Measurements from ENCODE around the gene TLR1.
A peak's percentile ranks its signal among the peaks of the same experiment; 100 is the strongest.

The TLR1 gene, protein sequence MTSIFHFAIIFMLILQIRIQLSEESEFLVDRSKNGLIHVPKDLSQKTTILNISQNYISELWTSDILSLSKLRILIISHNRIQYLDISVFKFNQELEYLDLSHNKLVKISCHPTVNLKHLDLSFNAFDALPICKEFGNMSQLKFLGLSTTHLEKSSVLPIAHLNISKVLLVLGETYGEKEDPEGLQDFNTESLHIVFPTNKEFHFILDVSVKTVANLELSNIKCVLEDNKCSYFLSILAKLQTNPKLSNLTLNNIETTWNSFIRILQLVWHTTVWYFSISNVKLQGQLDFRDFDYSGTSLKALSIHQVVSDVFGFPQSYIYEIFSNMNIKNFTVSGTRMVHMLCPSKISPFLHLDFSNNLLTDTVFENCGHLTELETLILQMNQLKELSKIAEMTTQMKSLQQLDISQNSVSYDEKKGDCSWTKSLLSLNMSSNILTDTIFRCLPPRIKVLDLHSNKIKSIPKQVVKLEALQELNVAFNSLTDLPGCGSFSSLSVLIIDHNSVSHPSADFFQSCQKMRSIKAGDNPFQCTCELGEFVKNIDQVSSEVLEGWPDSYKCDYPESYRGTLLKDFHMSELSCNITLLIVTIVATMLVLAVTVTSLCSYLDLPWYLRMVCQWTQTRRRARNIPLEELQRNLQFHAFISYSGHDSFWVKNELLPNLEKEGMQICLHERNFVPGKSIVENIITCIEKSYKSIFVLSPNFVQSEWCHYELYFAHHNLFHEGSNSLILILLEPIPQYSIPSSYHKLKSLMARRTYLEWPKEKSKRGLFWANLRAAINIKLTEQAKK

DNA sequence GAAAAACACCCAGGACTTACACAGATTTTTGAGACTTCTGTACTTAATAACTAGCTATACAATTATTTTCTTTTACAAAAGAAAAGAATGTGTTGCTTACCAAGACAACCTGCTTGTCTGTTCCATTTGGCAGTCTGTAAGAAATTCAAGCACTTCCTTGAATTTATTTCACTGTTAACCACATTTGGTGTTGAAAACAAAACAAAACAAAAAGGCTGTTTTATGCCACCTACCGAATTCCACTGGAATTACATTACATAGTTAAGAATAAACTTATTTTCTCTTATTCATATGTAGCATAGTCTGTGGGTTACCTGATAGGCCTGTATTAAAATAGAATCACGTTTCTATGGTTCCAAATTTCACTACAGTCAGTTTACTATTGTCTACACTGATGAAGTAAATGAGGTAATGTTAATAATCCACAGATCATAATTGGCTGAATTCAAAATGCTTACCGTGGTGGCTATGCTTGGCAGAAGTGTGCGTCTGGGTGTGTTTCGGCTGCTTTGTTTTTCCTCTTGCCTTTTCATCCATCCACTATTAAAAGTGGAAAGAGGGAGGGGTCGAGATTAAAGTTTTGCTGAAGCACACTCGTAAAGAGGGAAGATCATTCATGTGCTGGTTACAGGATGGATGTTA, at the start of gene TLR1:
Gene TLR1 (minus strand): TSS at position 138 of the 642 bp plus-strand sequence. CDS start 5,960 bp downstream, outside the sequence.
- Mint-ChIP-seq H3K9me3 (peaks cover 13% of the 10 kb centered on the region), H3K4me3 (peak within 1 kb of the TSS; percentile 87), H3K27me3 (no peaks in the 10 kb centered on the region), H3K4me1 (peaks cover 37% of the 10 kb centered on the region), H3K36me3 (ENCODE audit: insufficient read depth) (peaks cover 14% of the 10 kb centered on the region), H3K27ac (ENCODE audit: low read depth) (peak within 1 kb of the TSS; percentile 85)
- ATAC-seq (replicated peaks; ENCODE audit: extremely low read depth, poor library complexity, severe bottlenecking) (peak; percentile 69), DNase-seq (ENCODE audit: low spot score in 2 of 2) (no peak)

DNA sequence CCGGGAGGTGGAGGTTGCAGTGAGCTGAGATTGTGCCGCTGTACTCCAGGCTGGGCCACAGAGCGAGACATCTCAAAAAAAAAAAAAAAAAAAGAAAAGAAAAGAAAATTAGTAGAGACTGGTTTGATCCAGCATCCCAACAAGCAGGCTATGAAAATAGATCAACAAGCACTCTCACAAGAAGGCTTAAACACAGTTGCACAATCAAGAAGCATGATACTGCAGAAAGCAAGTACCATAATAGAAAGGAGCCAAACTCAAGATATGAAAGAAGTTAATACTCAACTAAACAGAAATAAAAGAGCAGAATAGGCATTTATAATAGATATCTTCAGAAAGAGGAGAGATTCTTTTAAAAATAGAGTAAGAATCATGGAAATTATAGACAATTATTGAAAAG, 41.4 kb upstream of the TLR1 start:
- no peak for ATAC-seq (replicated peaks; ENCODE audit: extremely low read depth, poor library complexity, severe bottlenecking)
- no peak overlapping the region for H3K4me3 Mint-ChIP-seq
- H3K9me3 Mint-ChIP-seq, result peaks cover 6% of the 10 kb centered on the region
- no peak overlapping the region for H3K27ac Mint-ChIP-seq (ENCODE audit: low read depth)
- peaks cover 19% of the 10 kb centered on the region for H3K27me3 Mint-ChIP-seq
- no peaks in the 10 kb centered on the region for H3K4me1 Mint-ChIP-seq
- H3K36me3 Mint-ChIP-seq (ENCODE audit: insufficient read depth), result no peaks in the 10 kb centered on the region
- no peak for DNase-seq (ENCODE audit: low spot score in 2 of 2)

DNA sequence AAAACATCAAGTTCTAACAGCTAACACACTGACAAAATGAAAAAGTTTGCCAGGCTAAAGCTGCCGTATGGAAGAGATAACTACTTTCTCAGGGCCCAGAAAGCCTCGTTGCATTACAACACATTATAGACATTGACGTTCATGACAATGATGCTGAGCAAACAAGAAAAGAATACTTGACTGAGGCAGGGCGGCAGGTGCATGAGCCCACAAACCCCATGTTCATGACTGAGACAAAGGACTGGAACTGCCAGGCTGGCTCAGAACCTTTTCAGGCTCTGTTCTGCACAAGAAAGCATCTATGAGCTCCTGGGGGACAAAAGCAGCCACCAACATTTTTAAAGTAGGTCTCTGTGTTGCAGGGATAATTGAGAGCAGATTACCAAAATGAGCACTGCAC, 38.4 kb upstream of the TLR1 start:
- H3K4me1 Mint-ChIP-seq, result peaks cover 9% of the 10 kb centered on the region
- ATAC-seq (replicated peaks; ENCODE audit: extremely low read depth, poor library complexity, severe bottlenecking) (no peak), DNase-seq (ENCODE audit: low spot score in 2 of 2) (no peak)
- peaks cover 7% of the 10 kb centered on the region for H3K27me3 Mint-ChIP-seq
- H3K4me3 Mint-ChIP-seq, result no peak overlapping the region
- H3K27ac Mint-ChIP-seq (ENCODE audit: low read depth), result no peak overlapping the region
- no peaks in the 10 kb centered on the region for H3K9me3 Mint-ChIP-seq
- H3K36me3 Mint-ChIP-seq (ENCODE audit: insufficient read depth), result no peaks in the 10 kb centered on the region

DNA sequence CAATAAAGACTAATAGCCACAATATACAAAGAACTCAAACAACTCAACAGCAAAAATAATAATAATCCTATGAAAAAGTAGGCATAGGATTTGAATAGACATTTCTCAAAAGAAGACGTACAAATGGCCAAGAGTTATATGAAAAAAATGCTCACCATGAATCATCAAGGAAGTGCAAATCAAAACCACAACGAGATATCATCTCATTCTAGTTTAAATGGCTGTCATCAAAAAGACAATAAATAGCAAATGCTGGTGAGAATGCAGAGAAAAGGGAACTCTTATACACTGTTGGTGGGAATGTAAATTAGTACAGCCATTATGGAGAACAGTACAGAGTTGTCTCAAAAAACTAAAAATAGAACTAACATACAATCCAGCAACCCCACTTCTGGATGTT, 33.3 kb upstream of the TLR1 start:
- Mint-ChIP-seq H3K9me3 (peaks cover 7% of the 10 kb centered on the region), H3K36me3 (ENCODE audit: insufficient read depth) (no peaks in the 10 kb centered on the region), H3K27ac (ENCODE audit: low read depth) (peak overlapping the region; percentile 41), H3K4me1 (peaks cover 20% of the 10 kb centered on the region), H3K4me3 (peak overlapping the region; percentile 43), H3K27me3 (peaks cover 2% of the 10 kb centered on the region)
- DNase-seq (ENCODE audit: low spot score in 2 of 2) (no peak), ATAC-seq (replicated peaks; ENCODE audit: extremely low read depth, poor library complexity, severe bottlenecking) (no peak)

DNA sequence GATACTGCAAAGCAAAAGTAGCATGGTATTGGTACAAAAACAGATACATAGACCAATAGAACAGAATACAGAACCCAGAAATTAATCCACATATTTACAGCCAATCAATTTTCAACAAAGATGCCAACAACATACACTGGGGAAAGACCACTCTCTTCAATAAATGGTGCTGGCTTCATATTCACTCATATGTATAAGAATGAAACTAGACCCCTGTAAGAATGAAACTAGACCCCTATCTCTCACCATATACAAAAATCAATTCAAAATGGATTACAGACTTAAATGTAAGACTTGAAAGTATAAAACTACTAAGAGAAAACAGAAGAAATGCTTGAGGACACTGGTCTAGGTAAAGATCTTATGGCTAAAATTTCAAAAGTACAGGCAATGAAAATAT, 32.7 kb upstream of the TLR1 start:
- no peak for DNase-seq (ENCODE audit: low spot score in 2 of 2)
- no peak for ATAC-seq (replicated peaks; ENCODE audit: extremely low read depth, poor library complexity, severe bottlenecking)
- no peaks in the 10 kb centered on the region for H3K36me3 Mint-ChIP-seq (ENCODE audit: insufficient read depth)
- peak overlapping the region; percentile 41 for H3K27ac Mint-ChIP-seq (ENCODE audit: low read depth)
- no peaks in the 10 kb centered on the region for H3K27me3 Mint-ChIP-seq
- H3K4me3 Mint-ChIP-seq, result peak overlapping the region; percentile 43
- peaks cover 7% of the 10 kb centered on the region for H3K9me3 Mint-ChIP-seq
- peaks cover 20% of the 10 kb centered on the region for H3K4me1 Mint-ChIP-seq

DNA sequence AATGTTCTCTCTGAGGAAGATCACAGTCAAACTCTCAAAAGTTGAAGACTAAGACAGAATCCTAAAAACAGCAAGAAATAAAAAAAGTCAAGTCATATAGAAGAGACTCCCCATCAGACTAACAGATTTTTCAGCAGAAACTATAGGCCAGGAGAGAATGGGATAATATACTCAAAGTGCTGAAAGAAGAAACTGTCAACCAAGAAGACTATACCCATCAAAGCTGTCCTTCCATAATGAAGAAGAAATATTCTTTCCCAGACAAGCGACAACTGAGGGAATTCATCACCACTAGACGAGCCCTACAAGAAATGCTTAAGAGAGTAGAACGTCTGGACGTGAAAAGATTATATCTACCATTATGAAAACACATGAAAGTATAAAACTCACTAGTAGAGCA, 30.0 kb upstream of the TLR1 start:
- no peak for ATAC-seq (replicated peaks; ENCODE audit: extremely low read depth, poor library complexity, severe bottlenecking)
- no peak overlapping the region for H3K27ac Mint-ChIP-seq (ENCODE audit: low read depth)
- peaks cover 20% of the 10 kb centered on the region for H3K4me1 Mint-ChIP-seq
- no peaks in the 10 kb centered on the region for H3K27me3 Mint-ChIP-seq
- H3K4me3 Mint-ChIP-seq, result no peak overlapping the region
- no peaks in the 10 kb centered on the region for H3K36me3 Mint-ChIP-seq (ENCODE audit: insufficient read depth)
- peaks cover 7% of the 10 kb centered on the region for H3K9me3 Mint-ChIP-seq
- no peak for DNase-seq (ENCODE audit: low spot score in 2 of 2)

DNA sequence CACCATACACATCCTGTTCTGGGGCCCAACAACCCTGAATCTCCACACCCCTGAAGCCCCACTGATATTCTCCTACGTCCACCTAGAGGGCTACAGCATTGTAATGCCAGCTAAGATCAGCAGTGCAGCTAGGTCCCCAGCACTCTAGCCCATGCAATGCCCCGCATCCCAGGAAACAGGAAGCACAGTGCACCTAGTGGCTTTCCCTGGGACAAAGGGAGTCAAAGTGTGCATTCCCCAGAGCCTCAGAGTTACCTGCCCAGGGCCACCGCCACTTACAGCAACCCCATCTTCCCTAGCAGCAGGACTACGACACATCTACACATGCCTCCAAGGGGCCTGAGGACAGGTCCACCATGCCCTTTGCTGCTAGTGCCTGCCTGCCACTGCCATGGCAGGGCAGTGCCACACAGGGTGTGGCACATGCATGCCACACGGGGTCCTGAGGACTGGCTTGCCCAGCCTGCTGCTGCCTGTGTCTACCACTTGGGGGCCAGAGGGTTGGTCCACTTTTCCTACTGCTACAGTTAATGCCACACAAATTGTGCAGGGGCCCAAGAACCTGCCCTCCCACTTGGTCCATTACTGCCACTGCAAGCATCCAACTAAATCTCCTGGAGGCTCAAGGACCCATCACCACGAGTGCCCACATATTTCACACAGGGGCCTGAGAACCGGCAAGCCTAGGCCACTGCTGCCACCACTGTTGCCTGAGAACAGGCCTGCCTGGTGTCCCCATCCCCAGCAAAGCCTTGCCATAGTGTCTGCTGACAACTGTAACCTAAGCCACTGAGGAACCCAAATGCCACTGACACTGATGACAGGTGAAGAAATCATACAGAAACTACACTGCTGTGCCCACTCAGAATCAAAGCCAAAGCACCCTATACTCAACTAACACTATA, 28.3 kb upstream of the TLR1 start:
- H3K36me3 Mint-ChIP-seq (ENCODE audit: insufficient read depth), result no peaks in the 10 kb centered on the region

DNA sequence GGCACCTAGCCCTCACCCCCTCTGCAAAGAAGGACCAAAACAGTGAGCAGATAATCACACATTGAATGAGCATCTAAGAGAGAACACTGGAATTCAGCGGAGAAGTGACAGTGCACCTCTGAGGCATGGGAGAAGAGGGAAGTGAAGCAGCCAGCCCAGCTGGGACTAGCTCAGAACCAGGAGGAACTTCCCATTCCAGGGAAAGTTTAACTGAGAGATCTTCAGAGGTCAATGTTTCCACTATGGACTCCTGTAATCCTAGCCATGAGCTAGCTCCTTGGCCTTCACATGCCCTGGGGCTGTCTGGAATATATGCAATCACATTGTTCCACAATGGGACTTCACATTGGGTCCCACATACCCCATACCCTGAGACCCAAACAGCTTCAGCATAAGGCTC, 27.6 kb upstream of the TLR1 start:
- DNase-seq (ENCODE audit: low spot score in 2 of 2) (no peak), ATAC-seq (replicated peaks; ENCODE audit: extremely low read depth, poor library complexity, severe bottlenecking) (no peak)
- Mint-ChIP-seq H3K27ac (ENCODE audit: low read depth) (no peak overlapping the region), H3K9me3 (peaks cover 7% of the 10 kb centered on the region), H3K36me3 (ENCODE audit: insufficient read depth) (no peaks in the 10 kb centered on the region), H3K27me3 (no peaks in the 10 kb centered on the region), H3K4me1 (peaks cover 4% of the 10 kb centered on the region), H3K4me3 (no peak overlapping the region)

More for the DNA sequence above, 28.3 kb upstream of the TLR1 start:
- H3K4me1 Mint-ChIP-seq, result peaks cover 10% of the 10 kb centered on the region
- H3K27me3 Mint-ChIP-seq, result no peaks in the 10 kb centered on the region
- H3K27ac Mint-ChIP-seq (ENCODE audit: low read depth), result no peak overlapping the region
- ATAC-seq (replicated peaks; ENCODE audit: extremely low read depth, poor library complexity, severe bottlenecking) (no peak), DNase-seq (ENCODE audit: low spot score in 2 of 2) (no peak)
- no peak overlapping the region for H3K4me3 Mint-ChIP-seq
- peaks cover 7% of the 10 kb centered on the region for H3K9me3 Mint-ChIP-seq

DNA sequence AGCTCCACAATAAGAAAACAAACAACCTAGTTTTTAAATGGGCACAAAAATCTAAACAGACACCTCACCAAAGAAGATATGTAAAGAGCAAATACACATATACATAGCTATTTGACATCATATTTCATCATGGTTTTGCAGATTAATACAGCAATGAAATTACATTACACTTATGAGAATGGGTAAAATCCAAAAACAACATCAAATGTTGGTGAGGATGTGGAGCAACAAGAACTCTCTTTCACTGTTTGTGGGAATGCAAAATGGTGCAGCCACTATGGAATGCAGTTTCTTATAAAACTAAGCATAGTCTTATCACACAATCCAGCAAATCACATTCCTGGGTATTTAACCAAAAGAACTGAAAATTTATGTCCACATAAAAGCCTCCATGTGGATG, 27.1 kb upstream of the TLR1 start:
- H3K27ac Mint-ChIP-seq (ENCODE audit: low read depth), result no peak overlapping the region
- ATAC-seq (replicated peaks; ENCODE audit: extremely low read depth, poor library complexity, severe bottlenecking) (no peak), DNase-seq (ENCODE audit: low spot score in 2 of 2) (no peak)
- H3K4me3 Mint-ChIP-seq, result no peak overlapping the region
- H3K9me3 Mint-ChIP-seq, result peaks cover 7% of the 10 kb centered on the region
- no peaks in the 10 kb centered on the region for H3K27me3 Mint-ChIP-seq
- H3K36me3 Mint-ChIP-seq (ENCODE audit: insufficient read depth), result no peaks in the 10 kb centered on the region
- H3K4me1 Mint-ChIP-seq, result no peaks in the 10 kb centered on the region

DNA sequence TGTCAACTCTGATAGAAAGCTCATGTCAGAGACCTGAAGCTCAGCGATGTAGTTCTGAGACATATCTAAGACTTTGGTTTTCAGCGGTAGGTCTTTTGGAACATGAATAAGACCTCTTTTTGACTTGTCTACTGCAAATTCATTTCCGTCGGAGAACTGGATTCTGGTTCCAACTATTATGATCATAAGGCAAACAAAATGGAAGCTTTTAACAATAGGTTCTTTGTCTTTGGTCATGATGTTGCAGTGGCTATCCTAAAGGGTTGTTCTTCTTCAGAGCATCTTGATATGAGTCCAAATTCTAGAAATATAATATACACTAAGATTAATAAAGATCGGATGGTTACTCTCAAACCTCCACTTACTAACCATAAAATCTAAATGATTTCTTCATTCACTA, 24.6 kb upstream of the TLR1 start:
- H3K4me3 Mint-ChIP-seq, result no peak overlapping the region
- no peak overlapping the region for H3K27ac Mint-ChIP-seq (ENCODE audit: low read depth)
- no peak for DNase-seq (ENCODE audit: low spot score in 2 of 2)
- ATAC-seq (replicated peaks; ENCODE audit: extremely low read depth, poor library complexity, severe bottlenecking), result no peak
- no peaks in the 10 kb centered on the region for H3K4me1 Mint-ChIP-seq
- peaks cover 1% of the 10 kb centered on the region for H3K9me3 Mint-ChIP-seq
- H3K27me3 Mint-ChIP-seq, result peaks cover 24% of the 10 kb centered on the region
- H3K36me3 Mint-ChIP-seq (ENCODE audit: insufficient read depth), result peaks cover 3% of the 10 kb centered on the region

DNA sequence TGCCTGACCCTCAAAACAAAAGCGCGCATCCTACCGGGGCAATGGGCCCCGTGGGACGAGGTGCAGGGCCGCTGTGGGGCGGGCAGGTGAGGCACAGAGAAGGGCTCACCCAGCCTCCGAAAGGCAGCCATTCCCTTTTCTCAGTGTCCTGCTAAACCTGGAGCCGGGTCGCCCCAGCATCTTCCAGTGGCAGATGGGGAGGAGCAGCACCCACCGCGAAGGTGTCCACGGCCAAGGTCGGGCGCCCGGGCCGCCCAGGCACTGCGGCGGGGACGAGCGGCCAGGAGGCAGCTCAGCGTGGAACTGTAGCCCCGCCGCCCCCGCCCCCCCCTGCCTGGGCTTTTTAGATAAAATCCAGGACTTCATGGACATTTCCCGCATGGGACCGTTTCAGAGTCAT, 19.2 kb upstream of the TLR1 start:
- DNase-seq (ENCODE audit: low spot score in 2 of 2) (no peak), ATAC-seq (replicated peaks; ENCODE audit: extremely low read depth, poor library complexity, severe bottlenecking) (no peak)
- Mint-ChIP-seq H3K36me3 (ENCODE audit: insufficient read depth) (peaks cover 3% of the 10 kb centered on the region), H3K4me1 (peaks cover 5% of the 10 kb centered on the region), H3K9me3 (peaks cover 5% of the 10 kb centered on the region), H3K27ac (ENCODE audit: low read depth) (no peak overlapping the region), H3K27me3 (peaks cover 30% of the 10 kb centered on the region), H3K4me3 (no peak overlapping the region)

DNA sequence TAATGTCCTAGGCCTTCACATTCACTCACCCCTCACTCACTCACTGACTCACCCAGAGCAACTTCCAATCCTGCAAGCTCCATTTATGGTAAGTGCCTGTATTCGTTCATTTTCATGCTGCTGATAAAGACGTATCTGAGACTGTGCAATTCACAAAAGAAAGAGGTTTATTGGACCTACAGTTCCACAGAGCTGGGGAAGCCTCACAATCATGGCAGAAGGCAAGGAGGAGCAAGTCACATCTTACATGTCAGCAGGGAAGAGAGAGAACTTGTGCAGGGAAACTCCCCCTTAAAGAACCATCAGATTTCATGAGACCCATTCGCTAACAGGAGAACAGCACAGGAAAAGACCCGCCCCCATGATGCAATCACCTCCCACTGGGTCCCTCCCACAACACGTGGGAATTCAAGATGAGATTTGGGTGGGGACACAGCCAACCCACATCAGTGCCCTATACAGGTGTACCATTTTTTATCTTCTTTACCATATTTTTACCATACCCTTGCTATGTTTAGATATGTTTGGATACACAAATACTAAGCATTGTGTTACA, 18.2 kb upstream of the TLR1 start:
- ATAC-seq (replicated peaks; ENCODE audit: extremely low read depth, poor library complexity, severe bottlenecking), result no peak

More for the DNA sequence above, 18.2 kb upstream of the TLR1 start:
- Mint-ChIP-seq H3K27me3 (peaks cover 30% of the 10 kb centered on the region), H3K9me3 (peaks cover 5% of the 10 kb centered on the region), H3K4me3 (no peak overlapping the region), H3K27ac (ENCODE audit: low read depth) (no peak overlapping the region), H3K36me3 (ENCODE audit: insufficient read depth) (peaks cover 3% of the 10 kb centered on the region), H3K4me1 (peaks cover 5% of the 10 kb centered on the region)
- no peak for DNase-seq (ENCODE audit: low spot score in 2 of 2)
